Cardiac fibroblast (primary cell): ENCODE data around the gene STRN.
A peak's percentile ranks its signal among the peaks of the same experiment; 100 is the strongest.
"Not testable (repeated sequence)": the region's sequence is repeated elsewhere in the genome, so short reads cannot be mapped to it uniquely, and the experiment has no call there.

Experiments
- DNase-seq, 2 donors: peaks; one replicate each; pipeline versions ENCODE4 v3.0.0 to v3.0.0-alpha.2; 2010; ENCODE audit warnings: low read depth in 2 of 2
- H3K4me3 ChIP-seq, 2 donors: replicated peaks in 1 of 2; 1 replicate in 1 of 2; 2 replicates in 1 of 2; pipeline ENCODE4 v1.5.1; 2011; ENCODE audit warnings: low read depth in 2 of 2, low read length in 2 of 2, mild to moderate bottlenecking in 2 of 2, moderate library complexity in 1 of 2
- TF ChIP-seq, protein P1 (sequence below): IDR thresholded peaks from one replicate; pipeline ENCODE4 v1.5.1; 2011; ENCODE audit warnings: low read depth, mild to moderate bottlenecking, low read length, inconsistent platforms

Gene STRN

DNA sequence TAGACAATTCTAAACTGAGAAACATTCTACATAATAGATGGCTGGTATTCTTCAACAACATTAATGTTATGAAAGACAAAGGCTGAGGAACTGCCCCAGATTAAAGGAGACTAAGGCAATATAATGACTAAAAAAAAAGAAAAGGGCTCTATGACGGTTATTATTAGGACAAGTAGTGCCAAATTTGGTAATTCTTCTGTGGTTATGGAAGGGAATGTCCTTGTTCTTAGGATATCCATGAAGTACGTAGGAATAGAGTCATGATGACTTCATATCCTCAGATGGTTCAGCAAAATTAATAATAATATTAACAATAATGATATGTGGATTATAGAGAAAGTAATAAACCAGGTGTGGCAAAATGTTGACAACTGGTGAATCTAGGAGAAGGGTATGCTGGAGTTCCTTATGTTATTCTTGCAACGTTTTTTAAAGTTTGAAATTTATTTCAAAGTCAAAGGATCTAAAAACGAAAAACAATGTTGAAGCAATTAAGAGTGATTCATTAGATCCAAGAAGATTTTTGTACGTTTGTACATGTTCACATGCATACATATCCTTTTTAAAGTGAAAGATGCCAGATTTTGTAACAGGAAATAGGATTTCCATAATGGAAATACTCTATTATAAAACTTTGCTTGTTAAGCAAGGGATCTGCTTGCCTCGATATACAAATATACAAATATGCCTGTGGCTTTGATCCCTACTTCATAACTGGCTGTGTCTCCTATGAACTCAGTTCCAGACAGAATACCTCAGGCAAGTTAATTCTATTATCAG is 27.7 kb upstream of the STRN start:
- H3K4me3 ChIP-seq, result no peak overlapping the region
- TF ChIP-seq, protein P1, sequence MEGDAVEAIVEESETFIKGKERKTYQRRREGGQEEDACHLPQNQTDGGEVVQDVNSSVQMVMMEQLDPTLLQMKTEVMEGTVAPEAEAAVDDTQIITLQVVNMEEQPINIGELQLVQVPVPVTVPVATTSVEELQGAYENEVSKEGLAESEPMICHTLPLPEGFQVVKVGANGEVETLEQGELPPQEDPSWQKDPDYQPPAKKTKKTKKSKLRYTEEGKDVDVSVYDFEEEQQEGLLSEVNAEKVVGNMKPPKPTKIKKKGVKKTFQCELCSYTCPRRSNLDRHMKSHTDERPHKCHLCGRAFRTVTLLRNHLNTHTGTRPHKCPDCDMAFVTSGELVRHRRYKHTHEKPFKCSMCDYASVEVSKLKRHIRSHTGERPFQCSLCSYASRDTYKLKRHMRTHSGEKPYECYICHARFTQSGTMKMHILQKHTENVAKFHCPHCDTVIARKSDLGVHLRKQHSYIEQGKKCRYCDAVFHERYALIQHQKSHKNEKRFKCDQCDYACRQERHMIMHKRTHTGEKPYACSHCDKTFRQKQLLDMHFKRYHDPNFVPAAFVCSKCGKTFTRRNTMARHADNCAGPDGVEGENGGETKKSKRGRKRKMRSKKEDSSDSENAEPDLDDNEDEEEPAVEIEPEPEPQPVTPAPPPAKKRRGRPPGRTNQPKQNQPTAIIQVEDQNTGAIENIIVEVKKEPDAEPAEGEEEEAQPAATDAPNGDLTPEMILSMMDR, result no peak

DNA sequence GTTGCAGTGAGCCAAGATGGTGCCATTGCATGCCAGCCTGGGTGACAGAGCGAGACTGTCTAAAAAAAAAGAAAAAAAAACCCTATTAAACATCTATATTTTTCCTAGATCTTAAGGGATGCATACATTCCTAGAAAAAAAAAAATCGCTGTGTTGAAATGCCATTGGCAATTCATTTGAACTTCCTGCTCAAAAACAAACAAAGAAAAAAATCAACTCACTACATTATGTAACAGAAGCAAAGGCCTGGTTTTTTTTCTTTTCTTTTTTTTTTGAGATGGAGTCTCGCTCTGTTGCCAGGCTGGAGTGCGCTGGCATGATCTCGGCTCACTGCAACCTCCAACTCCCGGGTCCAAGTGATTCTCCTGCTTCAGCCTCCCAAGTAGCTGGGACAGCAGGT is 21.7 kb upstream of the STRN start:
- TF ChIP-seq, protein P1, result no peak
- no peak for DNase-seq
- no peak overlapping the region for H3K4me3 ChIP-seq

More for the DNA sequence above, 27.7 kb upstream of the STRN start:
- peak; percentile 1 to 58 for DNase-seq

DNA sequence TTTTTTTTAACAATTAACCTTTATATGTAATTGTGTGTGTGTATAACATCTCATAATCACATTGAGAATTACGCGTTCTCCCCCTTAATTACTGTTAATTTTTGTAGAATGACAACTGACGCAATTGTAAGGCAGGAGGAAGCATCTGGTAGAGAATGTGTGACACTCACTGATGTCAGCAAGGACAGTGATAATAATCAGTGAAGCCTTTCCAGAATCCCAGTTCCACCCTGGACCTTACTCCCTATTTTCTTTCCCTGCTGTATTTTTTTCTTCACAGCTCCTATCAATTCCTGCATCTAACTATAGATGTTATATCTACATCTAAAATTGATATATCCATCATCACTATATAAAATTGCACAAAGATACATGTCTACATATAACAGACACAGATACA is 16.1 kb upstream of the STRN start:
- no peak overlapping the region for H3K4me3 ChIP-seq
- TF ChIP-seq, protein P1, result no peak
- no peak for DNase-seq

DNA sequence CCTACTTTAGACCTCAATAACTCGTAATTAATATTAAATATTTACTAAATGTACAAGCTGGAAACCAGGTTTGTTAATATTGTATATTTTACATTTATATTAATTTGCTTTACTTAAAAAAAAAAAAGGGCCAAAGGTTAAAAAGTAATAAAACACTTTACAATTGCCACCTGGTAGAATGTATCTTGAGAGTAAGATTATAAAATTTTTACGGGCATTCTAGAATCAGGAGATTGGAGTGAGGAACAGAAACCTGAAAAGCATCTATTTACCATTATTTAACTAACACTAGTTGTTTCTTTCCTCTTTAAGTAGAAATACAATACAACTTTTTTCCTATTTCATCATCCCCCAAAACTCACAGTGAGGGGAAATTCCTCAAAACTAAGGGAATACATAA is 15.6 kb upstream of the STRN start:
- no peak overlapping the region for H3K4me3 ChIP-seq
- TF ChIP-seq, protein P1, result no peak
- DNase-seq, result no peak

DNA sequence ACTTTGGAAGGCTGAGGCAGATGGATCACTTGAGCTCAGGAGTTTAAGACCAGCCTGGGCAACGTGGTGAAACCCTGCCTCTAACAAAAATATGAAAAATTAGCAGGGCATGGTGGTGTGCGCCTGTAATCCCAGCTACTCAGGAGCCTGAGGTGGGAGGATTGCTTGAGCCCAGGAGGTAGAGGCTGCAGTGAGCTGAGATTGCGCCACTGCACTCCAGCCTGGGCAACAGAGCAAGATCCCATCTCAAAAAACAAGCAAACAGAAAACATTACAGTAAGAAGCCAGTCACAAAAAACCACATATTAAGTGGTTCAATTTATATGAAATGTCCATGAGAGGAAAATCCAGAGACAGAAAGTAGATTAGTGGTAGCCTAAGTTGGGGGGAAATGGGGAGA is 12.7 kb upstream of the STRN start:
- not testable (repeated sequence) for DNase-seq

DNA sequence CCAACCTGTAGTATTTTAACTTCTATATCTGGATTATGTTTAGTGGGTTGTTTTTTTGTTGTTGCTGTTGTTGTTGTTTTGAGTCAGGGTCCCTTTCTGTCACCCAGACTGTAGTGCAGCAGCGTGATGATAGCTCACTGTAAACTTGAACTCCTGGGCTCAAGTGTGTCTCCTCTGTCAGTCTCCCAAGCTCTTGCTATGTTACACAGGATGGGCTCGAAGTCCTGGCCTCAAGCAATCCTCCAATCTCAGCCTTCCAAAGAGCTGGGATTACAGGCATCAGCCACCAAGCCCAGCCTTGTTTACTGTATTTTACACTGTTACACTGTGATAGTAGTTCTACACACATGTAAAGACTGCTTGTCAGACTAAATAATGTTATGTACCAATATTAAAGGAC is 9.7 kb upstream of the STRN start:
- TF ChIP-seq, protein P1, result no peak
- DNase-seq, result no peak
- H3K4me3 ChIP-seq, result no peak overlapping the region

More for the DNA sequence above, 12.7 kb upstream of the STRN start:
- not testable (repeated sequence) for H3K4me3 ChIP-seq

DNA sequence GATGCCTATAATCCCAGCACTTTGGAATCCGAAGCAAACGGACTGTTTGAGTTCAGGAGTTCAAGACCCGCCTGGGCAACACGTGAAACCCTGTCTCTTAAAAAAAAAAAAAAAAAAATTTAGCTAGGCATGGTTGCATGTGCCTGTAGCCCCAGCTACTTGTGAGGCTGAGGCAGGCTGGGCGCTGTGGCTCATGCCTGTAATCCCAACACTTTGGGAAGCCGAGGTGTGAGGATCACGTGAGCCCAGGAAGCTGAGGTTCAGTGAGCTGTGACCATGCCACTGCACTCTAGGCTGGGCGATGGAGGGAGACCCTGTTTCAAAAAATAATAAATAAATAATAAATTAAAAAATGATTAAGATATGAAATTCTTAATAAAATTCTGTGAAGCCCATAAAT is 9.0 kb upstream of the STRN start:
- TF ChIP-seq, protein P1, result no peak
- no peak for DNase-seq

More for the DNA sequence above, 9.0 kb upstream of the STRN start:
- H3K4me3 ChIP-seq, result no peak overlapping the region
